ENCODE measurements around the gene EGFLAM. TPM values are rescaled to one million over a fixed set of nuclear protein-coding genes. Genes with fewer than 3 reads are reported as not detected.

EGFLAM gene
- total and polyA plus RNA-seq, 2 donors (not counting 1 experiment from before 2014, with no cell fraction given): 0.33 to 20.0 TPM

DNA sequence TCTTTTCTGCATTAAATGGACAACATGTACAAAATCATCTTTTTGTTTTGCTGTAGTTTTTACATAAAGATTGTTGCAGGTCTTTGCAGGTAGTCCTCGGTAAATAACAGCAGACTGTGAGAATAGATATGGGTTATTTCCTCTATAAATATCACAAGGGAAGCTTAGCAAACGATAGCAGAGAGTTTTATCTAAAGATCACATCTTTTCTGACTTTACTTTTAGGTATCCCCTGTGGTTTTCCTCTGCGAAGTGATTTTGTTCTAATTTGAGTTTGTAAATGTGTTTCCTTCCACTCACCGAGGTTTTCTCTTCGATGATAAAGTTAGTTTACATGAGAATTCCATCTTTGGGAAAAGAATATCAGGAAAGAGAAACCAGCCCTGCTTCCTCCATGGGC lies 109.6 kb downstream of the EGFLAM start:
- Histone ChIP-seq H3K4me2 (ENCODE audit: extremely low read depth, insufficient read depth, low read length) (no peak overlapping the region), H3K4me3 (replicated peaks in 1 of 4; ENCODE audit: control extremely low read depth in 1 of 4, insufficient read depth in 1 of 4, low read depth in 3 of 4, low read length in 4 of 4) (no peak overlapping the region), H4K20me1 (ENCODE audit: control insufficient read depth, extremely low read depth, insufficient read depth, low read length) (no peaks in the 10 kb centered on the region), H3K9ac (ENCODE audit: insufficient read depth, low read length) (no peak overlapping the region), H3K27me3 (ENCODE audit: control insufficient read depth, insufficient read depth, low read length) (peaks cover 7% of the 10 kb centered on the region), H3K27ac (ENCODE audit: insufficient read depth, low read length) (no peak overlapping the region), H3K9me3 (ENCODE audit: control insufficient read depth, insufficient read depth, low read depth, low read length) (no peaks in the 10 kb centered on the region), H2AFZ (ENCODE audit: low read length) (no peak overlapping the region), H3K4me1 (ENCODE audit: control insufficient read depth, extremely low read depth, insufficient read depth, low read length) (peaks cover 2% of the 10 kb centered on the region), H3K36me3 (ENCODE audit: control insufficient read depth, insufficient read depth, low read length) (no peaks in the 10 kb centered on the region), H3K79me2 (ENCODE audit: control insufficient read depth, insufficient read depth, low read length) (no peaks in the 10 kb centered on the region)
- no peak for DNase-seq (ENCODE audit: low read depth in 2 of 2)
- TF ChIP-seq, protein P1, sequence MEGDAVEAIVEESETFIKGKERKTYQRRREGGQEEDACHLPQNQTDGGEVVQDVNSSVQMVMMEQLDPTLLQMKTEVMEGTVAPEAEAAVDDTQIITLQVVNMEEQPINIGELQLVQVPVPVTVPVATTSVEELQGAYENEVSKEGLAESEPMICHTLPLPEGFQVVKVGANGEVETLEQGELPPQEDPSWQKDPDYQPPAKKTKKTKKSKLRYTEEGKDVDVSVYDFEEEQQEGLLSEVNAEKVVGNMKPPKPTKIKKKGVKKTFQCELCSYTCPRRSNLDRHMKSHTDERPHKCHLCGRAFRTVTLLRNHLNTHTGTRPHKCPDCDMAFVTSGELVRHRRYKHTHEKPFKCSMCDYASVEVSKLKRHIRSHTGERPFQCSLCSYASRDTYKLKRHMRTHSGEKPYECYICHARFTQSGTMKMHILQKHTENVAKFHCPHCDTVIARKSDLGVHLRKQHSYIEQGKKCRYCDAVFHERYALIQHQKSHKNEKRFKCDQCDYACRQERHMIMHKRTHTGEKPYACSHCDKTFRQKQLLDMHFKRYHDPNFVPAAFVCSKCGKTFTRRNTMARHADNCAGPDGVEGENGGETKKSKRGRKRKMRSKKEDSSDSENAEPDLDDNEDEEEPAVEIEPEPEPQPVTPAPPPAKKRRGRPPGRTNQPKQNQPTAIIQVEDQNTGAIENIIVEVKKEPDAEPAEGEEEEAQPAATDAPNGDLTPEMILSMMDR (conservative IDR thresholded peaks at IDR 0.05 in 1 of 2, IDR thresholded peaks at IDR 0.05 in 1 of 2; ENCODE audit: low read depth in 1 of 2, low read length in 2 of 2): no peak
- no peak for TF ChIP-seq EZH2 (IDR thresholded peaks at IDR 0.05; ENCODE audit: low read length, missing control alignments)

DNA sequence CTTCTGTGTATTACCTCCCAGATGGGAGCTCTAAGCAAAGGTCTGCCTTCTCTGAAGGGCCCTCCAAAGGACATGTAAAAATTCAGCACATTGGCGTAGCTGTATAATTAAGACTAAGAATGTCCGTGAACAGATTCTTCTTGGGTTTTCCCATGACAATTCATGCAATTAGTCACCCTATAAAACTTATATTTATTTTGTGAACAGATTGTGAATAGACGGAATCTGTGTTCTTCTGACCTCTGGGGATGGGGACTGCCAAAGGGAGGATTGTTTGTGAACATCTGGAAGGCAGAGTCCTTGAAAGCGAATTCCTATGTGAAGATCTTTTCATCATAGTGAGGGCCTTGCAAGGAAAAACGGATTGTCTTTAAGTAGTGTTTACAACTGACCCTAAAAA lies 111.3 kb downstream of the EGFLAM start:
- peaks cover 2% of the 10 kb centered on the region for H3K4me1 ChIP-seq (ENCODE audit: control insufficient read depth, extremely low read depth, insufficient read depth, low read length)
- H3K9ac ChIP-seq (ENCODE audit: insufficient read depth, low read length): no peak overlapping the region
- no peaks in the 10 kb centered on the region for H3K9me3 ChIP-seq (ENCODE audit: control insufficient read depth, insufficient read depth, low read depth, low read length)
- no peaks in the 10 kb centered on the region for H3K36me3 ChIP-seq (ENCODE audit: control insufficient read depth, insufficient read depth, low read length)
- H3K4me3 ChIP-seq (replicated peaks in 1 of 4; ENCODE audit: control extremely low read depth in 1 of 4, insufficient read depth in 1 of 4, low read depth in 3 of 4, low read length in 4 of 4): no peak overlapping the region
- DNase-seq (ENCODE audit: low read depth in 2 of 2): peak in 1 of 2 donors; percentile 9
- TF ChIP-seq, protein P1 (conservative IDR thresholded peaks at IDR 0.05 in 1 of 2, IDR thresholded peaks at IDR 0.05 in 1 of 2; ENCODE audit: low read depth in 1 of 2, low read length in 2 of 2): no peak
- no peak for TF ChIP-seq EZH2 (IDR thresholded peaks at IDR 0.05; ENCODE audit: low read length, missing control alignments)
- no peaks in the 10 kb centered on the region for H4K20me1 ChIP-seq (ENCODE audit: control insufficient read depth, extremely low read depth, insufficient read depth, low read length)
- H3K27me3 ChIP-seq (ENCODE audit: control insufficient read depth, insufficient read depth, low read length): peaks cover 5% of the 10 kb centered on the region
- no peak overlapping the region for H3K4me2 ChIP-seq (ENCODE audit: extremely low read depth, insufficient read depth, low read length)
- no peak overlapping the region for H2AFZ ChIP-seq (ENCODE audit: low read length)
- H3K79me2 ChIP-seq (ENCODE audit: control insufficient read depth, insufficient read depth, low read length): no peaks in the 10 kb centered on the region
- no peak overlapping the region for H3K27ac ChIP-seq (ENCODE audit: insufficient read depth, low read length)

DNA sequence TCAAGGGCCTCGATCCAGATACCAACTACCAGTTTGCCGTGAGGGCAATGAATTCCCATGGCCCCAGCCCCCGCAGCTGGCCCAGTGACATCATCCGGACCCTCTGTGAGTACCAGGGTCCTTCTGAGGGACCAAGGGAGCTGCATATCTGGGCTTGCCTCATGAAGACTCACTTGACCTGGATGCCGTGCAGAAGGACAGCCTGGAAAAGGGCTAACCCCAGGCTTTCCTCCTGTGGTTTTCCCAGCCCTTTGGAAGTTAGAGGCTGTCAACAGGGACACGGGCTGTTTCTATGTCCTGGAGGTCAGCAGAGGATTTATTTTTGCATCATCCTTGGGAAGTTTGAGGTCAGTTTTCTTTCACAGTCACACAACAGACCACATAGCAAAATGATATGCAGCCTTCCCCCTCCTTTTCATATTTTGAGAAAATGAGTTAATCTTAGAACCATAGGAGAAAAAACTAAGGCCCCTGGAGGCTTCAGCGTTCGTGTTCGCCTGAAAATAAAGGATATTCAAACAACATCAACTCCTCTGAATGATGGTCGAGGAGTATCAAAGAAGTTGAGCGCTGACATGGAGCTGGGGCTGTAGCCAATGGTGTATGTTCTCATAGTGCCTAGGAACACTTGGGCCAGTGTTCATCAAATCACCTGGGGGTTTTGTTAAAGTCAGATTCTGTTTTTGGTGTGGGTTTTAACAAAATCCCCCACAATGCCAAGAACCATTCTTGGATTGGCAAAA lies 112.2 kb downstream of the EGFLAM start:
- H3K27ac ChIP-seq (ENCODE audit: insufficient read depth, low read length): no peak overlapping the region
- DNase-seq (ENCODE audit: low read depth in 2 of 2): no peak
- no peak overlapping the region for H3K4me2 ChIP-seq (ENCODE audit: extremely low read depth, insufficient read depth, low read length)
- no peak for TF ChIP-seq EZH2 (IDR thresholded peaks at IDR 0.05; ENCODE audit: low read length, missing control alignments)
- peaks cover 2% of the 10 kb centered on the region for H3K4me1 ChIP-seq (ENCODE audit: control insufficient read depth, extremely low read depth, insufficient read depth, low read length)
- peaks cover 5% of the 10 kb centered on the region for H3K27me3 ChIP-seq (ENCODE audit: control insufficient read depth, insufficient read depth, low read length)
- no peaks in the 10 kb centered on the region for H3K79me2 ChIP-seq (ENCODE audit: control insufficient read depth, insufficient read depth, low read length)
- H3K4me3 ChIP-seq (replicated peaks in 1 of 4; ENCODE audit: control extremely low read depth in 1 of 4, insufficient read depth in 1 of 4, low read depth in 3 of 4, low read length in 4 of 4): no peak overlapping the region
- no peak overlapping the region for H3K9ac ChIP-seq (ENCODE audit: insufficient read depth, low read length)
- H4K20me1 ChIP-seq (ENCODE audit: control insufficient read depth, extremely low read depth, insufficient read depth, low read length): no peaks in the 10 kb centered on the region
- H3K9me3 ChIP-seq (ENCODE audit: control insufficient read depth, insufficient read depth, low read depth, low read length): no peaks in the 10 kb centered on the region
- H3K36me3 ChIP-seq (ENCODE audit: control insufficient read depth, insufficient read depth, low read length): no peaks in the 10 kb centered on the region
- H2AFZ ChIP-seq (ENCODE audit: low read length): no peak overlapping the region

Data from fibroblast of lung (primary cell).